Prostate gland (tissue), 2 donors: ENCODE measurements around the gene GATD1.

ENCODE experiments used
- CTCF ChIP-seq, 4 experiments: fragments of 200-600 bp in 2 of 4; fragments of 450-650 bp in 2 of 4; sonication (generic) in 2 of 4; IDR thresholded peaks; 1 replicate in 3 of 4; 2 replicates in 1 of 4; pipeline ENCODE4 v1.5.1; 2016 to 2019; ENCODE audit warnings: antibody characterized with exemption in 4 of 4, mild to moderate bottlenecking in 2 of 4, moderate library complexity in 2 of 4
- POLR2A ChIP-seq: fragments of 450-650 bp; IDR thresholded peaks from one replicate; pipeline ENCODE4 v1.6.1; 2016; ENCODE audit warnings: antibody characterized with exemption, mild to moderate bottlenecking
- POLR2AphosphoS5 ChIP-seq: sonication (generic); formaldehyde crosslinking; IDR thresholded peaks from one replicate; pipeline ENCODE4 v1.6.1; 2017; ENCODE audit warnings: antibody characterized with exemption

GRCh38 chr11:724778-725386 lies 52.4 kb downstream of the GATD1 start:
- TF ChIP-seq CTCF (IDR thresholded peaks at IDR 0.05) = no peak
- no peak for TF ChIP-seq POLR2AphosphoS5
- TF ChIP-seq POLR2A = no peak
